Neuronal stem cell (in vitro differentiated cells): Measurements from ENCODE around the gene BRMS1.

ENCODE experiments used
- DNase-seq: peaks from one replicate; pipeline ENCODE4 v3.0.0-alpha.2; 2013; ENCODE audit warnings: low spot score
- H2AFZ ChIP-seq: one replicate; pipeline ENCODE4 v1.6.1; 2013; ENCODE audit warnings: mild to moderate bottlenecking, low read length, inconsistent platforms
- H2AK5ac ChIP-seq: 2 replicates; pipeline ENCODE4 v1.6.1; 2013; ENCODE audit warnings: low read depth, mild to moderate bottlenecking, inconsistent platforms, low read length, moderate library complexity, mixed read lengths
- H2BK120ac ChIP-seq: 2 replicates; pipeline ENCODE4 v1.6.1; 2013; ENCODE audit warnings: low read depth, mild to moderate bottlenecking, inconsistent platforms, low read length, moderate library complexity, mixed read lengths
- H2BK12ac ChIP-seq: one replicate; pipeline ENCODE4 v1.6.1; 2013; ENCODE audit warnings: low read length, inconsistent platforms
- H2BK15ac ChIP-seq: 2 replicates; pipeline ENCODE4 v1.6.1; 2013; ENCODE audit warnings: mild to moderate bottlenecking, low read length, inconsistent platforms, mixed read lengths
- H2BK5ac ChIP-seq: one replicate; pipeline ENCODE4 v1.6.1; 2013; ENCODE audit warnings: inconsistent platforms, mild to moderate bottlenecking, low read length, moderate library complexity
- H3K14ac ChIP-seq: one replicate; pipeline ENCODE4 v1.6.1; 2013; ENCODE audit warnings: low read length, inconsistent platforms
- H3K18ac ChIP-seq: 2 replicates; pipeline ENCODE4 v1.6.1; 2013; ENCODE audit warnings: low read length, inconsistent platforms
- H3K23ac ChIP-seq: 2 replicates; pipeline ENCODE4 v1.6.1; 2013; ENCODE audit warnings: low read depth, mild to moderate bottlenecking, mixed read lengths, low read length, inconsistent platforms; ENCODE audit not compliant: poor library complexity
- H3K27ac ChIP-seq: replicated peaks from 3 replicates; pipeline ENCODE4 v1.5.1; 2013; ENCODE audit warnings: low read length, inconsistent platforms
- H3K27me3 ChIP-seq, 3 experiments: 2 replicates each; pipeline ENCODE4 v1.6.1; 2013; ENCODE audit warnings: low read length in 3 of 3, mild to moderate bottlenecking in 2 of 3, inconsistent platforms in 1 of 3, low read depth in 1 of 3, mixed read lengths in 1 of 3, moderate library complexity in 1 of 3; ENCODE audit not compliant: control insufficient read depth in 3 of 3, insufficient read depth in 3 of 3
- H3K36me3 ChIP-seq, 2 donors: replicated peaks in 1 of 2; 2 replicates each; pipeline ENCODE4 v1.6.1; 2013; ENCODE audit warnings: low read length in 2 of 2; ENCODE audit not compliant: control insufficient read depth in 2 of 2, insufficient read depth in 2 of 2
- H3K4ac ChIP-seq: 2 replicates; pipeline ENCODE4 v1.6.1; 2013; ENCODE audit warnings: inconsistent platforms, mild to moderate bottlenecking, low read length, moderate library complexity
- H3K4me1 ChIP-seq, 2 donors: 1 replicate in 1 of 2; 2 replicates in 1 of 2; pipeline ENCODE4 v1.6.1; 2013; ENCODE audit warnings: low read length in 2 of 2, low read depth in 1 of 2; ENCODE audit not compliant: control insufficient read depth in 2 of 2, insufficient read depth in 1 of 2
- H3K4me2 ChIP-seq: one replicate; pipeline ENCODE4 v1.6.1; 2013; ENCODE audit warnings: mild to moderate bottlenecking, low read length, inconsistent platforms; ENCODE audit not compliant: insufficient read depth, poor library complexity, severe bottlenecking
- H3K4me3 ChIP-seq, 2 donors: 2 replicates each; pipeline ENCODE4 v1.5.1; 2013; ENCODE audit warnings: low read length in 2 of 2, mild to moderate bottlenecking in 2 of 2, inconsistent platforms in 1 of 2, moderate library complexity in 1 of 2
- H3K79me1 ChIP-seq: one replicate; pipeline ENCODE4 v1.6.1; 2013; ENCODE audit warnings: low read depth, mild to moderate bottlenecking, inconsistent platforms, low read length, moderate library complexity
- H3K9ac ChIP-seq: one replicate; pipeline ENCODE4 v1.6.1; 2013; ENCODE audit warnings: mild to moderate bottlenecking, low read depth, low read length, inconsistent platforms; ENCODE audit not compliant: poor library complexity
- H3K9me3 ChIP-seq, 2 donors: replicated peaks in 1 of 2; 2 replicates each; pipeline versions ENCODE3 to v1.6.1; 2013; ENCODE audit warnings: low read length in 2 of 2, mild to moderate bottlenecking in 2 of 2, inconsistent platforms in 1 of 2, low read depth in 1 of 2, mixed read lengths in 1 of 2, moderate library complexity in 1 of 2; ENCODE audit not compliant: control insufficient read depth in 2 of 2, insufficient read depth in 1 of 2
- H4K8ac ChIP-seq: one replicate; pipeline ENCODE4 v1.6.1; 2013; ENCODE audit warnings: low read depth, mild to moderate bottlenecking, inconsistent platforms, low read length, moderate library complexity
- H4K91ac ChIP-seq: one replicate; pipeline ENCODE4 v1.6.1; 2013; ENCODE audit warnings: low read length, low read depth, mild to moderate bottlenecking, inconsistent platforms; ENCODE audit not compliant: poor library complexity
- WGBS, 2 donors: extraction: QIAGEN DNeasy Blood & Tissue Kit; methylation state at CpG; one replicate each; pipeline ENCODE4 v1.1.7; 2013; ENCODE audit warnings: missing lambda C conversion rate in 2 of 2, mixed read lengths in 1 of 2; ENCODE audit not compliant: insufficient read length in 2 of 2, insufficient replicate concordance in 1 of 2; ENCODE audit errors: extremely low coverage in 2 of 2; 5-methylcytosine and 5-hydroxymethylcytosine counted together

Gene BRMS1

GRCh38 chr11:66292543-66293332 lies 52.2 kb downstream of the BRMS1 start:
- peak overlapping the region; percentile 85 for H3K18ac ChIP-seq
- no peak overlapping the region for H3K4ac ChIP-seq
- DNase-seq, result no peak
- no peak overlapping the region for H2AK5ac ChIP-seq
- peak overlapping the region; percentile 85 for H3K23ac ChIP-seq
- no CpG with 5 or more reads among the region's 17 CpGs for WGBS, 2 donors
- H2BK5ac ChIP-seq, result no peak overlapping the region
- no peak overlapping the region for H4K8ac ChIP-seq
- H2BK15ac ChIP-seq, result peak overlapping the region; percentile 24
- H4K91ac ChIP-seq, result peak overlapping the region; percentile 22
- no peak overlapping the region for H2BK120ac ChIP-seq
- peaks cover 9 to 13% of the 10 kb centered on the region in 2 donors for H3K4me1 ChIP-seq
- H2AFZ ChIP-seq, result no peak overlapping the region
- no peak overlapping the region for H3K4me3 ChIP-seq
- peaks cover 8% of the 10 kb centered on the region for H3K79me1 ChIP-seq
- H3K4me2 ChIP-seq, result peak overlapping the region; percentile 57
- H3K14ac ChIP-seq, result peak overlapping the region; percentile 63
- peaks cover 19 to 67% (median 40%) of the 10 kb centered on the region in 3 experiments for H3K27me3 ChIP-seq
- H3K36me3 ChIP-seq, result no peaks in the 10 kb centered on the region
- no peak overlapping the region for H2BK12ac ChIP-seq
- peaks cover 0 to 5% of the 10 kb centered on the region in 2 donors for H3K9me3 ChIP-seq
- no peak overlapping the region for H3K27ac ChIP-seq
- no peak overlapping the region for H3K9ac ChIP-seq

GRCh38 chr11:66291706-66292542 lies 53.0 kb downstream of the BRMS1 start, which contains the start of gene TMEM151A:
TSS of gene TMEM151A (plus strand) at chr11:66291894. CDS start at chr11:66292014, 120 bp downstream.
- Histone ChIP-seq H3K14ac (peak within 1 kb of the TSS; percentile 2), H3K9ac (no peak within 1 kb of the TSS), H3K9me3 (peaks cover 0 to 5% of the 10 kb centered on the region in 2 donors), H2AFZ (peak within 1 kb of the TSS; percentile 68), H3K27me3 (peaks cover 19 to 58% (median 40%) of the 10 kb centered on the region in 3 experiments), H2BK12ac (no peak within 1 kb of the TSS), H3K23ac (peak within 1 kb of the TSS; percentile 85), H2BK5ac (peak within 1 kb of the TSS; percentile 66), H4K8ac (no peak within 1 kb of the TSS), H2AK5ac (no peak within 1 kb of the TSS), H3K79me1 (peaks cover 8% of the 10 kb centered on the region), H2BK120ac (no peak within 1 kb of the TSS), H3K4ac (no peak within 1 kb of the TSS), H3K4me2 (peak within 1 kb of the TSS; percentile 57), H2BK15ac (peak within 1 kb of the TSS; percentile 24), H3K4me3 (peak within 1 kb of the TSS in 1 of 2 donors; percentile 71), H3K27ac (no peak within 1 kb of the TSS), H4K91ac (peak within 1 kb of the TSS; percentile 22), H3K18ac (peak within 1 kb of the TSS; percentile 85), H3K36me3 (peaks cover 0 to 4% of the 10 kb centered on the region in 2 donors), H3K4me1 (peaks cover 9 to 14% of the 10 kb centered on the region in 2 donors)
- no peak for DNase-seq
- no CpG with 5 or more reads among the region's 95 CpGs for WGBS, 2 donors

DNA sequence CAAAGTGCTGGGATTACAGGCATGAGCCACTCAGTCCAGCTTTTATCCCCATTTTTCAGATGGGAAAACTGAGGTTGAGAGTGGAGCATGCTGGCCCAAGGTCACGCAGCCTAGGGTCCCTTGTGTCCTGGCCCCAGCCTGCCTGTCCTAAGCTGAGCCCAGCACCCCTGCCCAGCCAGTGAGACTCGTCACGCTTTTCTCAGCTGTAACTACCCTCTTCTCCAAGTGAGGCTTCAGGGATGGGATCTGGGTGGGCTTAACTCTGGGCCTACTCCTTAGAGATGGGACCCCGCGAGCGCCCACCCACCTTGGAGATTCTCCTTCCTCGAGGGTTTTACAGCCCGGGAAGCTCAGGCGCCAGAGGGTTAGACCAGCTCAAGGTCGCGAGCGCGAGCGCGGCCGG lies 53.6 kb downstream of the BRMS1 start:
- Histone ChIP-seq H3K14ac (no peak overlapping the region), H2BK15ac (no peak overlapping the region), H3K4me1 (peaks cover 9 to 14% of the 10 kb centered on the region in 2 donors), H3K18ac (no peak overlapping the region), H3K79me1 (peaks cover 10% of the 10 kb centered on the region), H2BK12ac (no peak overlapping the region), H3K36me3 (peaks cover 3 to 10% of the 10 kb centered on the region in 2 donors), H3K27me3 (peaks cover 19 to 52% (median 40%) of the 10 kb centered on the region in 3 experiments), H2BK5ac (peak overlapping the region; percentile 66), H3K23ac (no peak overlapping the region), H4K8ac (no peak overlapping the region), H3K27ac (no peak overlapping the region), H2BK120ac (no peak overlapping the region), H4K91ac (no peak overlapping the region), H2AK5ac (no peak overlapping the region), H3K9me3 (peaks cover 0 to 5% of the 10 kb centered on the region in 2 donors), H3K4ac (no peak overlapping the region), H3K4me3 (peak overlapping the region in 1 of 2 donors; percentile 40), H3K4me2 (peak overlapping the region; percentile 57), H2AFZ (no peak overlapping the region), H3K9ac (no peak overlapping the region)
- DNase-seq, result no peak
- WGBS, 2 donors, result no CpG with 5 or more reads among the region's 16 CpGs

DNA sequence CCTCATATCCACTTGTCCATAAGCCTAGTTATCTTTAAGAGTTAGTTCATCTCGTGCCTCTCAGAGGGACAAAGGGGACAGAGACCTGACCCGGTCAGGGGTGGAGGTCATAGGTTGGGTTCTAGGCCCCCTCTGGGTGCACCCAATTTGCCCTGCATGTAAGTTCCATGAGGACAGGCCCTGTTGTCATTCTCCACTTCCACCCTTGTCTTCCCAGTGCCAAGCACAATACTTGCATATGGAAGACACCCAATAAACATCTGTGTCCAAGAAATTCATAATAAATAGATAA lies 54.6 kb downstream of the BRMS1 start:
- H3K23ac ChIP-seq, result no peak overlapping the region
- no peak overlapping the region for H3K27ac ChIP-seq
- no peak overlapping the region for H4K8ac ChIP-seq
- no peak overlapping the region for H2BK12ac ChIP-seq
- H3K79me1 ChIP-seq, result peaks cover 8% of the 10 kb centered on the region
- H3K4ac ChIP-seq, result no peak overlapping the region
- H2AFZ ChIP-seq, result no peak overlapping the region
- no peak overlapping the region for H2AK5ac ChIP-seq
- no peak overlapping the region for H3K14ac ChIP-seq
- no peak overlapping the region for H3K4me3 ChIP-seq
- H2BK120ac ChIP-seq, result no peak overlapping the region
- peaks cover 19 to 46% (median 40%) of the 10 kb centered on the region in 3 experiments for H3K27me3 ChIP-seq
- no peak for DNase-seq
- no peak overlapping the region for H2BK15ac ChIP-seq
- peaks cover 8 to 18% of the 10 kb centered on the region in 2 donors for H3K36me3 ChIP-seq
- peaks cover 9 to 14% of the 10 kb centered on the region in 2 donors for H3K4me1 ChIP-seq
- H3K9me3 ChIP-seq, result peaks cover 0 to 5% of the 10 kb centered on the region in 2 donors
- H3K18ac ChIP-seq, result no peak overlapping the region
- H4K91ac ChIP-seq, result no peak overlapping the region
- no peak overlapping the region for H3K9ac ChIP-seq
- H2BK5ac ChIP-seq, result no peak overlapping the region
- H3K4me2 ChIP-seq, result no peak overlapping the region
- no CpG with 5 or more reads among the region's 2 CpGs for WGBS, 2 donors
